Stimulated activated naive B cell treated with anti-CD40 and anti-IgM and Interleukin-4, amounts not matched to agents 10 μg/mL and 1 μg/mL and 100 μg/mL, for 72 hours (primary cell): ENCODE data around the gene SHFL.

ENCODE experiments used
- ATAC-seq, 2 donors: fragments of 150-1000 bp; cut with Tn5 transposase; replicated peaks; 2 replicates each; pipeline ENCODE4 v1.10.0; 2021; ENCODE audit warnings: moderate library complexity in 1 of 2
- DNase-seq: peaks from one replicate; pipeline ENCODE4 v3.0.0; 2021
- H3K27ac Mint-ChIP-seq: one replicate; pipeline ENCODE4 v1.8.0; 2022; ENCODE audit warnings: mild to moderate bottlenecking, mixed read lengths
- H3K27me3 Mint-ChIP-seq, 2 donors: one replicate each; pipeline ENCODE4 v1.8.0; 2022; ENCODE audit warnings: mixed read lengths in 2 of 2
- H3K36me3 Mint-ChIP-seq, 2 donors: one replicate each; pipeline ENCODE4 v1.8.0; 2022; ENCODE audit warnings: mixed read lengths in 2 of 2, mild to moderate bottlenecking in 1 of 2
- H3K4me1 Mint-ChIP-seq, 2 donors: one replicate each; pipeline ENCODE4 v1.8.0; 2022; ENCODE audit warnings: mixed read lengths in 2 of 2, mild to moderate bottlenecking in 1 of 2
- H3K4me3 Mint-ChIP-seq, 2 donors: one replicate each; pipeline ENCODE4 v1.8.0; 2022; ENCODE audit warnings: mild to moderate bottlenecking in 2 of 2, mixed read lengths in 2 of 2, moderate library complexity in 1 of 2
- H3K9me3 Mint-ChIP-seq, 2 donors: one replicate each; pipeline ENCODE4 v1.8.0; 2022; ENCODE audit warnings: mixed read lengths in 2 of 2, mild to moderate bottlenecking in 1 of 2

The SHFL gene

GRCh38 chr19:10093295-10094186 is 7.4 kb downstream of the SHFL start:
- ATAC-seq: no peak
- no peak for DNase-seq
- Mint-ChIP-seq H3K27me3 (no peaks in the 10 kb centered on the region), H3K4me1 (peaks cover 17 to 47% of the 10 kb centered on the region in 2 donors), H3K9me3 (peaks cover 0 to 4% of the 10 kb centered on the region in 2 donors), H3K36me3 (peaks cover 51 to 56% of the 10 kb centered on the region in 2 donors), H3K27ac (peak overlapping the region; percentile 53), H3K4me3 (no peak overlapping the region)

DNA sequence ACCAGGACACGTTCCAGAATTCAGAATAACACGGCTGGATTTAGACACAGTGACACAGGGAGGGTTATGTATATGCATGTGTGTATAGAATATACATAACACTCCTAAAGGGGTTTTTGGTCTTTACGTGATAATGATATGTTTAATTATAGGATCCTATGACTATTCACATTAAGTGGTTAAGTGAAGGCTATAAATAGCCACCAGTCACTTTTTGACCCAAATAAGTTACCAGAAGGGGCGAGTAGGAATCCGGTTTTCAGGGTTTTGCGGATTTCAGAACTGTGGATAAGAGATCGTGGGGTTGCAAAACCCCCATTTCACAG is 9.5 kb downstream of the SHFL start:
- Mint-ChIP-seq H3K4me1 (peaks cover 29 to 65% of the 10 kb centered on the region in 2 donors), H3K27me3 (no peaks in the 10 kb centered on the region), H3K27ac (peak overlapping the region; percentile 56), H3K4me3 (no peak overlapping the region), H3K9me3 (peaks cover 3 to 6% of the 10 kb centered on the region in 2 donors), H3K36me3 (peaks cover 53 to 54% of the 10 kb centered on the region in 2 donors)
- no peak for ATAC-seq
- no peak for DNase-seq

DNA sequence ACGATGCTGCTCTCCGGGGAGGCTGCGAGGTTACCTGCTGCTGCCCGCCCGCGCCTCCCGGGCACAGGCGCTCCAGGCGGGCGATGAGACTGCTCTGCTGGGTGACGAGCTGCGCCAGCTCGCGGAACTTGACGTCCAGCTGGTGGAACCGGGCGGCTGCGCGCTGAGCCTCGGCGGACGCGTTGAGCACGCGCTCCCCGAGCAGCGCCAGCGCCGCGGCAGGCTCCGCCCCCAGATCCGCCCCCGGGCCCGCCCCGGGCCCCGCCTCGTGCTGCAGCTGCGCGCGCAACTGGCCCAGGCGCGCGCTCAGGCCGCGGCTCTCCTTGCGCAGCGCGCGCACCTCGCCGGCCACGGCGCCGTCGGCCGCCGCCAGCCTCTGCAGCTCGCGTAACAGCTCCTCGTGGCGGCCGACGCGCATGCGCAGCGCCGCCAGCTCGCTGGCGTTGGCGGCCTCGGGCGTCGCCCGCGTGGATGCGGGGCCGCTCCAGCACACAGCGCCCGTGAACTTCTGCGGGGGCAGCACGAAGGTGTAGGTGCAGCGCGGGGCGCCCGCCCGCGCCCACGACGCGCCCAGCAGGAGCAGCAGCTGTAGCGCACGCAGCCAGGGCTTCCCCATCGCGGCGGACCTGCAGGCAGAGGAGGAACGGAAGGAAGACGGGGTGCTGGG is 10.0 kb downstream of the SHFL start:
- peak overlapping the region; percentile 81 for H3K27ac Mint-ChIP-seq
- H3K36me3 Mint-ChIP-seq: peaks cover 52 to 55% of the 10 kb centered on the region in 2 donors
- DNase-seq: peak; percentile 85
- H3K9me3 Mint-ChIP-seq: peaks cover 3 to 6% of the 10 kb centered on the region in 2 donors
- H3K4me1 Mint-ChIP-seq: peaks cover 32 to 70% of the 10 kb centered on the region in 2 donors
- ATAC-seq: peak; percentile 84 to 90
- no peaks in the 10 kb centered on the region for H3K27me3 Mint-ChIP-seq
- H3K4me3 Mint-ChIP-seq: peak overlapping the region; percentile 44 to 81

DNA sequence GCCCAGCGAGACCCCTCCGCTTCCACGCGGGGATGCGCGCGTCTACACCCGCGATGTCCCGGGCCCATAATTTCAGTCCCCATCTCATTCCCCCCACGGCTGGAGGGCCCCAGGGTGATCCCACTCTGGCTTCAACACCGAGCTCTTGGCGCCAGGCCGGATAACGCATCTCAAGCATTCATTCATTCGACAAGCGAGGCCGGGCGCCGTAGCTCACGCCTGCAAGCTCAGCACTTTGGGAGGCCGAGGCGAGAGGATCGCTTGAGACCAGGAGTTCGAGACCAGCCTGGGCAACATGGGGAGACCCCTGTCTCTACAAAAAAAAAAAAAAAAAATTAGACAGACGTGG is 10.5 kb downstream of the SHFL start:
- peaks cover 30 to 71% of the 10 kb centered on the region in 2 donors for H3K4me1 Mint-ChIP-seq
- DNase-seq (no peak), ATAC-seq (no peak)
- peaks cover 49 to 52% of the 10 kb centered on the region in 2 donors for H3K36me3 Mint-ChIP-seq
- H3K9me3 Mint-ChIP-seq: peaks cover 3 to 5% of the 10 kb centered on the region in 2 donors
- H3K27me3 Mint-ChIP-seq: no peaks in the 10 kb centered on the region
- peak overlapping the region; percentile 44 to 81 for H3K4me3 Mint-ChIP-seq
- peak overlapping the region; percentile 81 for H3K27ac Mint-ChIP-seq

DNA sequence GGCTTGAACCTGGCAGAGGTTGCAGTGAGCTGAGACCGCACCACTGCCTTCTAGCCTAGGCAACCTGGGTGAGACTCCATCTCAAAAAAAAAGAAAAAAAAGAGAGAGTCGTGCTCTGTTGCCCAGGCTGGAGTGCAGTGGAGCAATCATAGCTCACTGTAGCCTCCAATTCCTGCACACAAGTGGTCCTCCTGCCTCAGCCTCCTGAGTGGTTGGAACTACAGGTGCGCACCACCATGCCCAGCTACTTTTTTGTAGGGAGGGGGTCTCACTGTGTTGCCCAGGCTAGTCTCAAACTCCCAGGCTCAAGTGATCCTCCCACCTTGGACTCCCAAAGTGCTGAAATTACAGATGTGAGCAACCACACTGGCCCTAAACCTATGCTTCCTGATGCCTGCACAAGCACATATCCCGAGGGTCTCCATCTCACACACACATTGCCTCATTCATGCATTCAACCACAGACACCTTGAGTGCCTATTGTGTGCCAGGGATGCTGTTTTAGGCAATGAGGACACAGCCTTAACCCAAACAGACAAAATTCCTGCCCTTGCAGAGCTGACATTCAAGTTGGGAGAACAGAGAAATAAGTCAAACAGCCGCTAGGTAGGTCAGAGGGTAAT is 14.2 kb downstream of the SHFL start:
- ATAC-seq (no peak), DNase-seq (no peak)
- peak overlapping the region; percentile 91 for H3K27ac Mint-ChIP-seq
- peak overlapping the region; percentile 67 to 72 for H3K4me3 Mint-ChIP-seq
- H3K9me3 Mint-ChIP-seq: peaks cover 2 to 3% of the 10 kb centered on the region in 2 donors
- peaks cover 40 to 77% of the 10 kb centered on the region in 2 donors for H3K4me1 Mint-ChIP-seq
- no peaks in the 10 kb centered on the region for H3K27me3 Mint-ChIP-seq
- peaks cover 19 to 22% of the 10 kb centered on the region in 2 donors for H3K36me3 Mint-ChIP-seq

DNA sequence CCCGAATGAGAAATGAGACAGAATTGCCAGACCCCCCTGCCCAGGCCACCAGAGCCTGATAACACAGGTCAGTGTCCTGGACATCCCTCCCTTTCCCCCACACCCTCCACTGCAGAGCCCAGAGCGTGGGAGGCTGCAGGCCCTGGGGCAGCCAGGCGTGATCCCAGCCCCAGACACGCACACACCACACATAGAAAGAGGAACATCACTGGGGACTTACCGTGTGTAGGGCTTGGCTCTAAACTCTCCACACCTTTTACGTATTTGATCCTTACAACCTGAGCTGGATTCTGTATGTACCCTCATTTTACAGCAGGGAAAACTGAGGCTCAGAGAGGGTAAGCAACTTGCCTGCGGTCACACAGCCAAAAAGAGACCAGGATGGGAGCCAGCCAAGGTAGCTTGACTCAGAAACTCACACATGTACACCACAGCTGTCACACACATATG is 16.7 kb downstream of the SHFL start:
- peak; percentile 65 for ATAC-seq
- Mint-ChIP-seq H3K27me3 (no peaks in the 10 kb centered on the region), H3K36me3 (peaks cover 24 to 34% of the 10 kb centered on the region in 2 donors), H3K4me3 (peak overlapping the region; percentile 89), H3K9me3 (peaks cover 2 to 3% of the 10 kb centered on the region in 2 donors), H3K27ac (peak overlapping the region; percentile 100), H3K4me1 (peaks cover 48 to 85% of the 10 kb centered on the region in 2 donors)
- peak; percentile 89 for DNase-seq

DNA sequence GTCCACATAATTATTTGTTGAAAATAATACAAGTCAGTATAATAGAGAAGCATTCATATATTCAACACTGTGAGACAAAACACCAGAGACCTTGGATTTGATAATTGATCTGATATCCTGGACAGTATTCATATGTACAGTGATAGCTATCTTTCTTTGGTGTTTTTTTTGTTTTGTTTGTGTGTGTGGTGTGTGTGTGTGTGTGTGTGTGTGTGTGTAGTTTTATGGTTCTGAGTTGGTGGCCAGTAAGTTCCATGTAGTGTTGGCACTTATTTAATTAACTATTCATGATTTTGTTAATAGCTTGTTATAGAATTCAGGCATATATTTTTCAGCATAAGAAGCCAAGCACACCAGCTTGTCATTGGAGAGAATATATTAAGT is 18.0 kb downstream of the SHFL start:
- Mint-ChIP-seq H3K4me3 (peak overlapping the region; percentile 30 to 47), H3K36me3 (peaks cover 31 to 37% of the 10 kb centered on the region in 2 donors), H3K27me3 (no peaks in the 10 kb centered on the region), H3K27ac (peak overlapping the region; percentile 99), H3K4me1 (peaks cover 43 to 75% of the 10 kb centered on the region in 2 donors), H3K9me3 (peaks cover 2 to 3% of the 10 kb centered on the region in 2 donors)
- ATAC-seq: no peak
- no peak for DNase-seq

GRCh38 chr19:10104665-10105508 is 18.8 kb downstream of the SHFL start:
- no peaks in the 10 kb centered on the region for H3K9me3 Mint-ChIP-seq
- H3K4me3 Mint-ChIP-seq: peak overlapping the region; percentile 85 to 89
- peaks cover 46 to 75% of the 10 kb centered on the region in 2 donors for H3K4me1 Mint-ChIP-seq
- H3K27ac Mint-ChIP-seq: peak overlapping the region; percentile 99
- DNase-seq (peak; percentile 87), ATAC-seq (peak; percentile 55 to 67)
- H3K27me3 Mint-ChIP-seq: no peaks in the 10 kb centered on the region
- peaks cover 35 to 37% of the 10 kb centered on the region in 2 donors for H3K36me3 Mint-ChIP-seq

DNA sequence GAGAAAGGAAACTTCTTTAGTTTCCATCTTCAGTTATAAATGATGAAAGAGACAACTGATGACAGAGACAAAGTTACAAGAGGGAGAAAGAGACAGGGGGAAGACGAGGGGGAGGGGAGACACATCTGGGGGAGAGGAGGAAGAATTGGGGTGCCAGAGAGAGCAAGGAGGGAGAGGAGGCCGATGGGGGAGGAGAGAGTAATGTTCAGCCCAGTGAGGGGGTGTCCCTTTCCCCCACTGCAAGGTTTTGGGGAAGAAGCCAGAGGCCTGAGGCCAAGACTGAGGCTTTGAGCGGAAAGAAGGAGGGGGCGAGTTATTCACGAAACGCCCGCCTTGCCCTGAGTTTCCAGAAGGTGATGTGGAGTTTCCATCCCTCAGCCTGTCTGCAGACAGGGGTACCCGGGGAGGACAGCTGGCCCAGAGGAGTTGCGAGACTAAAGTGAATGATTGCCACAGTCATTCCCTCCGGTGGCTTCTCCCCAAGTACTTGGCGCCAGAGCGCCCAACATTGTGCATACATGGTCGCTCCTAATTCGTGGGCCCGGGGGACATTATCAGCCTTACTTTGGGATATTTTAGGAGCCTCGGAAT is 19.5 kb downstream of the SHFL start:
- H3K27ac Mint-ChIP-seq: peak overlapping the region; percentile 99
- no peaks in the 10 kb centered on the region for H3K27me3 Mint-ChIP-seq
- H3K36me3 Mint-ChIP-seq: peaks cover 38 to 40% of the 10 kb centered on the region in 2 donors
- ATAC-seq: peak; percentile 40 to 44
- peak overlapping the region; percentile 85 to 89 for H3K4me3 Mint-ChIP-seq
- DNase-seq: peak; percentile 87
- peaks cover 48 to 77% of the 10 kb centered on the region in 2 donors for H3K4me1 Mint-ChIP-seq
- no peaks in the 10 kb centered on the region for H3K9me3 Mint-ChIP-seq

DNA sequence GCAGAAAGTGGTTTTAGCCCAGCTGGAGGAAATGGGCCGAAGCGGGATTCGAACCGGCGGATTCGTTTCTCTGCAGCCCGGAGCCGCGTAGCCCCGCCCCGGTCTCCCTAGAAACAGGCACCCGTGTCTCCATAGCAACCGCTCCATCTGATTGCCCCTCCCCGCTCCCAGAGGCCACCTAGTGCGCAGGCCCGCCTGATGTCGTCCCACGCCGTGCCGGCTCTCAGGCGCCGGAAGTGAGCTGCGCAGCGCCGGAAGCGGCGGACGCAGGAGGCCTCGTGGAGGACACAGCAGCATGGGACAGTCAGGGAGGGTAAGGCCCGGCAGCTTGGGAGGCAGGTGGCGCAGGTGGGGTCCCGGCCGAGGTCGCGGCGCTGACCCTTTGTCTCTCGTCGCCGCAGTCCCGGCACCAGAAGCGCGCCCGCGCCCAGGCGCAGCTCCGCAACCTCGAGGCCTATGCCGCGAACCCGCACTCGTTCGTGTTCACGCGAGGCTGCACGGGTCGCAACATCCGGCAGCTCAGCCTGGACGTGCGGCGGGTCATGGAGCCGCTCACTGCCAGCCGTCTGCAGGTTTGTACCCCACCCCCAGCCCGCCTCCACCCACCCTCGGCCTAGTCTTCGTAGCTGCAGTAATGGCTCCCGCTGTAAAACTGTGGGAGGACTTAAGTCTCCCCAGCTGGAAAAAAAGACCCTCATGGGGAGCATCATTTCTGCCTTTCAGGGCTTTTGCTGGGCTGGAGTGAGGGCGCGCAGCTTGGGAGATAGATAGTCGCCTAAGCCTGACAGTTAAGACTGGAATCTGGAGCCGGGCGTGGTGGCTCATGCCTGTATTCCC is 20.2 kb downstream of the SHFL start, which contains the start of gene PPAN:
Gene PPAN (plus strand): TSS at position 263 of the 837 bp plus-strand sequence. CDS start 33 bp downstream, at position 296.
- Mint-ChIP-seq H3K36me3 (peaks cover 44 to 45% of the 10 kb centered on the region in 2 donors), H3K4me1 (peaks cover 48 to 77% of the 10 kb centered on the region in 2 donors), H3K9me3 (no peaks in the 10 kb centered on the region), H3K27ac (peak within 1 kb of the TSS; percentile 99), H3K4me3 (peak within 1 kb of the TSS; percentile 85 to 89), H3K27me3 (no peaks in the 10 kb centered on the region)
- ATAC-seq: peak; percentile 57 to 63
- peak; percentile 97 for DNase-seq

DNA sequence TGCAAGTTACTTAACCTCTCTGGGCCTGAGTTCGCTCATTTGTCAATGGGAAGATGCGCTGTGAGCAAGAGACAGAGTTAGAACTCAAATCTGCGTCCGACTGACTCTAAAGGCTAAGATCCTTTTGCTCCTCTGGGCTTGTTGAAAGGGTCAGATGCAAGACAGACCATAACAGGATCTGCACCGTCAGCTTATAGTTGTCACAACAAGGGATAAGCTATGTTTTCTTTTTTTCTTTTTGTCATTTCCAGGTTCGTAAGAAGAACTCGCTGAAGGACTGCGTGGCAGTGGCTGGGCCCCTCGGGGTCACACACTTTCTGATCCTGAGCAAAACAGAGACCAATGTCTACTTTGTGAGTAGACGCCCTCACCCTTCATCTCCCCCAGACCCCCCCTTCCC is 21.1 kb downstream of the SHFL start:
- H3K4me3 Mint-ChIP-seq: peak overlapping the region; percentile 85 to 89
- H3K4me1 Mint-ChIP-seq: peaks cover 52 to 79% of the 10 kb centered on the region in 2 donors
- H3K27ac Mint-ChIP-seq: peak overlapping the region; percentile 99
- DNase-seq (no peak), ATAC-seq (no peak)
- peaks cover 0 to 2% of the 10 kb centered on the region in 2 donors for H3K9me3 Mint-ChIP-seq
- H3K36me3 Mint-ChIP-seq: peaks cover 53 to 54% of the 10 kb centered on the region in 2 donors
- no peaks in the 10 kb centered on the region for H3K27me3 Mint-ChIP-seq

- peaks cover 0 to 2% of the 10 kb centered on the region in 2 donors for H3K9me3 Mint-ChIP-seq
- peaks cover 53 to 79% of the 10 kb centered on the region in 2 donors for H3K4me1 Mint-ChIP-seq
- ATAC-seq: no peak
- H3K27ac Mint-ChIP-seq: peak overlapping the region; percentile 99
- peak overlapping the region; percentile 85 to 89 for H3K4me3 Mint-ChIP-seq
- H3K36me3 Mint-ChIP-seq: peaks cover 60% of the 10 kb centered on the region in 2 donors
- no peak for DNase-seq
- H3K27me3 Mint-ChIP-seq: no peaks in the 10 kb centered on the region
Measured at GRCh38 chr19:10107817-10108367, 21.8 kb downstream of the SHFL start.
